Measurements from ENCODE around the gene RARB. TPM values are rescaled to one million over a fixed set of nuclear protein-coding genes. Genes with fewer than 3 reads are reported as not detected.

RARB gene
- total and polyA plus RNA-seq, 2 experiments from 2014 or later, result 0.14 to 0.42 TPM

DNA sequence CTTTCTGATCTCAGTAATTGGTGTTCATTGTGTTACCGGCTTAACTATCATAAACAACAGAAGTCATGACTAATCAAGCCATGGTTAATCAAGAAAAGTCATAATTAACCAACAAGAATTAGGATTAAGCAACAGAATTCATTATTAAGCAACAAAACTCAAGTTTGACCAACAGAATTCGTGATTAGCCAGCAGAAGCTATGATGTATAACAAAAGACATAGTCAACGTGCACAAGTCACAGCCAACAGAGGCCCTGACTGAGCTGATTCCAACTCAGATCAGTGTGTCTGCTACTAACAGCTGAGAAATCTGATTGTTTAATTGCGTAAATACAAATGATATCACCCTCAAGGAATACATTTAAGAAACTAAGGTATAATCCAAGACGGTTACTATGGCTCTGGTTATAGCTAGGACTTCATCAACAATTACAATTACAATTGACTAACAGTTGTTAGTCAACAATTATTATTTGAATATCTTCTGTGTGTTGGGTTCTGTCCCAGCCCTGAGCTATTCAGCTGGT lies 67.7 kb downstream of the RARB start (continued):
- no peak for TF ChIP-seq ZNF462 (CRISPR knock-in tag; IDR thresholded peaks at IDR 0.05)
- no peak for TF ChIP-seq ZNF331 (CRISPR knock-in tag; IDR thresholded peaks at IDR 0.05; ENCODE audit: low read depth)

- peaks cover 2% of the 10 kb centered on the region; the same call in 1 of the 3 replicates for H3K4me1 Mint-ChIP-seq
- no peak overlapping the region for H3K27ac Mint-ChIP-seq
- peaks cover 2% of the 10 kb centered on the region; the same call in 1 of the 2 replicates for H3K9me2 ChIP-seq (ENCODE audit: insufficient read depth)
- no peak overlapping the region for H3K27ac ChIP-seq (ENCODE audit: low read depth)
- H3K4me2 ChIP-seq, result no peak overlapping the region
- H3K4me3 ChIP-seq, result no peak overlapping the region
- H3K36me3 ChIP-seq (ENCODE audit: insufficient read depth), result no peaks in the 10 kb centered on the region
- H3K9me3 Mint-ChIP-seq, result peaks cover 19% of the 10 kb centered on the region
- no peaks in the 10 kb centered on the region for H3K27me3 ChIP-seq (ENCODE audit: insufficient read depth)
- no peak overlapping the region for H3K4me3 Mint-ChIP-seq
- H4K20me1 ChIP-seq (replicated peaks; ENCODE audit: insufficient read depth), result no peaks in the 10 kb centered on the region
- peaks cover 4% of the 10 kb centered on the region; the same call in 2 of the 3 replicates for H3K36me3 Mint-ChIP-seq (ENCODE audit: low read depth)
- H3K4me1 ChIP-seq (ENCODE audit: insufficient read depth), result no peaks in the 10 kb centered on the region
- DNase-seq (ENCODE audit: low spot score) (no peak), ATAC-seq (no peak)
- H3K79me2 ChIP-seq (replicated peaks; ENCODE audit: insufficient read depth), result no peaks in the 10 kb centered on the region
- no peaks in the 10 kb centered on the region for H3F3A ChIP-seq (replicated peaks; ENCODE audit: low read depth)
- H2AFZ ChIP-seq, result no peak overlapping the region
- H3K27me3 Mint-ChIP-seq (ENCODE audit: insufficient read depth, low read depth, poor library complexity), result peaks cover 2% of the 10 kb centered on the region
- TF ChIP-seq ZNF114 (CRISPR knock-in tag; IDR thresholded peaks at IDR 0.05), result no peak
- TF ChIP-seq, protein P1, sequence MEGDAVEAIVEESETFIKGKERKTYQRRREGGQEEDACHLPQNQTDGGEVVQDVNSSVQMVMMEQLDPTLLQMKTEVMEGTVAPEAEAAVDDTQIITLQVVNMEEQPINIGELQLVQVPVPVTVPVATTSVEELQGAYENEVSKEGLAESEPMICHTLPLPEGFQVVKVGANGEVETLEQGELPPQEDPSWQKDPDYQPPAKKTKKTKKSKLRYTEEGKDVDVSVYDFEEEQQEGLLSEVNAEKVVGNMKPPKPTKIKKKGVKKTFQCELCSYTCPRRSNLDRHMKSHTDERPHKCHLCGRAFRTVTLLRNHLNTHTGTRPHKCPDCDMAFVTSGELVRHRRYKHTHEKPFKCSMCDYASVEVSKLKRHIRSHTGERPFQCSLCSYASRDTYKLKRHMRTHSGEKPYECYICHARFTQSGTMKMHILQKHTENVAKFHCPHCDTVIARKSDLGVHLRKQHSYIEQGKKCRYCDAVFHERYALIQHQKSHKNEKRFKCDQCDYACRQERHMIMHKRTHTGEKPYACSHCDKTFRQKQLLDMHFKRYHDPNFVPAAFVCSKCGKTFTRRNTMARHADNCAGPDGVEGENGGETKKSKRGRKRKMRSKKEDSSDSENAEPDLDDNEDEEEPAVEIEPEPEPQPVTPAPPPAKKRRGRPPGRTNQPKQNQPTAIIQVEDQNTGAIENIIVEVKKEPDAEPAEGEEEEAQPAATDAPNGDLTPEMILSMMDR (conservative IDR thresholded peaks at IDR 0.05; ENCODE audit: low read depth in 2 of 2), result no peak
- no peak for TF ChIP-seq ETS1 (IDR thresholded peaks at IDR 0.05)
- TF ChIP-seq JUNB (IDR thresholded peaks at IDR 0.05; ENCODE audit: unreplicated experiment), result no peak
- no peak for TF ChIP-seq ZNF462 (CRISPR knock-in tag; IDR thresholded peaks at IDR 0.05)
Observed at GRCh38 chr3:25497096-25497495, 69.0 kb downstream of the RARB start.

Data from GM23338 (cell line).